HG03039 (cell line): Measurements from ENCODE around the gene FOXA3.
"Not testable (repeated sequence)": the region's sequence is repeated elsewhere in the genome, so short reads cannot be mapped to it uniquely, and the experiment has no call there.

Experiments used
- ATAC-seq: cut with Tn5 transposase; IDR thresholded peaks from one replicate; pipeline ENCODE4 v1.9.1; 2021; ENCODE audit warnings: mild to moderate bottlenecking, moderate library complexity; ENCODE audit not compliant: unreplicated experiment

The FOXA3 gene

GRCh38 chr19:45827459-45828093, 36.5 kb upstream of the FOXA3 start:
- no peak for ATAC-seq

GRCh38 chr19:45828523-45828922, 35.6 kb upstream of the FOXA3 start:
- ATAC-seq, result no peak

DNA sequence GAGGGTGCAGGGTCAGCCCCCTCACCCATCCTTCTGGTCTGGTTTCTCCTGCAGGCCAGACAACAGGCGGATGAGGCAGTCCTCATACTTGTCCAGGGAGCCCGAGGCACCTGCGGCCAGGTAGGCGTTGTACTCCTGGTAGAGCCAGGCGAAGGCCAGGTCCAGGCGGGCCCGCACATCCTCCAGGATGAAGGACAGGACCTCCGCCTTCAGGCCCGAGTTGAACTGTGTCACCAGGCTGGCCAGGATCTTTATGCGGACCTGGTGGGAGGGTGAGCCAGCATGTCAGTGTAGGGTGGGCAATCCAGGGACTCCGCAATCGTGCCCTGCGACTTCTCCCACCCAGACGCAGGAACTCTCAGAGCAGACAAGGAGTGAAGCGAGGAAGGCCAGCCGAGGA, 35.2 kb upstream of the FOXA3 start:
- no peak for ATAC-seq

DNA sequence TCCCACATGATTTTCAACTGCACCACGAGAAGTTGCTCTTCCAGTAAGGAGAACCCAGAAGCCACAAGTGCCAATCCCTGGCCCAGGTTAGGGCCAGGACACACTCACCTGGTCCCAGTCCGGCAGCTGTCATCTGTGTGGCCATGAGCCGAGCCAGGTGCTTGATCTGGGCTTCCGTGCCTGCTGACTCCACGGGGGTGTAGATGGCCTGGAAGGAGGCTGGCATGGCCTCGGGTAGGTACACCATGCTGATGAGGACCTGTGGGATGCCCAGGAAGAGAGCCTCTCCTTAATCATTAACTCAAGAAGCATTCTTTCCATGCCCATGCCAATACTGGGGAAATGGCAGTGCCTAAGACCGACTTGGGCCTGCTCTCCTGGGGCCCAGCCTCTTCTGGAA, 29.2 kb upstream of the FOXA3 start:
- ATAC-seq, result no peak

DNA sequence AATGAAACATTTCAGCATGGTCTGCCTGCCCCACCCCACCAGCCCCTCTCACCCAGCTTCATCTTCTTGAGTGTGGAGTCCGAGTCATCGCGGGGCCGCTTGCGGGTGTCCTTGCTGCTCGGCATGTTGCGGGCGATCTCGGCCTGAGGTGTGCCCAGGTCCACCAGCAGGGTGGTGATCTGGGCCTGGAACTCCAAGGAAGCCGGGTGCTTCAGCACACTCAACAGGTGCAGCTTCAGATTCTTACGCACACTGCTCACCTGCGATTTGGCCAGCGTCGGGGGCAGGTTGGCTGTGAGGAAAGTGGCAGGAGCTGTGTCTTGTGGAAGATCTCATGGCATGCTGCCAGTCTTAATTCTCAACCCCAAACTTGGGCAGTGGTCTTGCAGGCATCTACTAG, 21.9 kb upstream of the FOXA3 start:
- ATAC-seq, result no peak

- ATAC-seq, result no peak
These were observed 16.5 kb upstream of the FOXA3 start for GRCh38 chr19:45847663-45848062.

DNA sequence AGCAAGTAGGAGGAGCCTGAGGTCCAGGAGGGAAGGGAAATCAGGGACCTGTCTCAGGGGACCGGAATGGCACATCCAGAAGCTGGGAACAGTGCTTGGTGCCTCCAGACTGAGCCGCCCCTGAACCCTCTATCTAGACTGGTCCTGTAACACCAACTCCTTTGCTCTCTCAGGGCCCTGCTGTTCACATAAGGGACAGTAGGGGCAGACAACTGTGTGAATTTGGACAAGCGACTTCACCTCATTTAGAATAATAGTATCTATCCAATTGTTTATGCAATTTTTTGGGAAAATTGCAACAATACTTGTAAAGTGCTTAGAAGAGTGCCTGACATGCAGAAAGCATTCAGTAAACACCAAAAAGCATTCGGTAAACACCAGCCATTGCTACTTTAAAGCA, 15.2 kb upstream of the FOXA3 start:
- ATAC-seq, result no peak

DNA sequence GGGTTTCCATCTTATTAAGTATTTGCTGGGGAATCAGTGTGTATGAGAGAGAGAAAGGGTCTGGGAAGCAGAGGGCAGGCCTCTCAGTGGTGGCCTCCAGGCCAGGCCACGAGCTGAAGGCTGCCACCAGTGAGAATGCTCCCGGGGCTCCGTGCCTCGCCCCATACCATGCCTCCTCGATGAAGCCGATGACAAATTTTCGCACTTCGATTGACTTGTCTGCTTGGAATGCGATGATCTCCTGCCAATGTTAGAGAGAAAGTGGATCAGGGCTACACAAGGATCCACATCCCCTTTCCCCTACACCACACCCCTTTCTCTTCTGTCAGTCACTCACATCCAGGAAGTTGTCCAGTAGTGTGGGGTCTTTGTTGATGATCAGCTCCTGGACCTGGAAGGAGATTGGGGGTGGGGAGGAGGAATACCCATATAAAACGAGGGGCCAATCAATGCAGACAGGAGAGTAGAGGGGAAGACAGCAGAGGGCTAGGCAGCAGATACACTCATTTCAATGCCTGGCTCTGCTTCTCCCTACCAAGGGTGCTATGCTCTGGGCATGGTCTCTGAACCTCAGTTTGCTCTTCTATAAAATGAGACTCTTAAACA, 11.9 kb upstream of the FOXA3 start:
- ATAC-seq, result no peak

GRCh38 chr19:45852983-45853382, 11.1 kb upstream of the FOXA3 start:
- no peak for ATAC-seq

- ATAC-seq, result no peak
These were observed 9.9 kb upstream of the FOXA3 start for GRCh38 chr19:45854167-45854778.

- ATAC-seq, result no peak
These were observed 3.5 kb upstream of the FOXA3 start for GRCh38 chr19:45860359-45861259.

DNA sequence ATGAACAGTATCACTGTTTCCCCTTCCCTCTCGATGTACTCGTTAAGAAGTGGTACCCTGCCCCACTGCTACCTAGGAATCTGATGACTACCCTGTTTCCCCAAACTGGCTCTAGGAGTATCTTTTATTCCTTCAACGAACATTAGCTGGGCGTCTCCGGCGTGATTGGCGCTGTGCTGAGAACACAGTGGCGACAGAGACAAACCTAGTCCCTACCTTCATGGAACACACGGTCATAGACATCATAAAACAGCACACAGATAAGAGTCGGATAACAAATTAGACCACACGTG, 1.9 kb upstream of the FOXA3 start:
- no peak for ATAC-seq

DNA sequence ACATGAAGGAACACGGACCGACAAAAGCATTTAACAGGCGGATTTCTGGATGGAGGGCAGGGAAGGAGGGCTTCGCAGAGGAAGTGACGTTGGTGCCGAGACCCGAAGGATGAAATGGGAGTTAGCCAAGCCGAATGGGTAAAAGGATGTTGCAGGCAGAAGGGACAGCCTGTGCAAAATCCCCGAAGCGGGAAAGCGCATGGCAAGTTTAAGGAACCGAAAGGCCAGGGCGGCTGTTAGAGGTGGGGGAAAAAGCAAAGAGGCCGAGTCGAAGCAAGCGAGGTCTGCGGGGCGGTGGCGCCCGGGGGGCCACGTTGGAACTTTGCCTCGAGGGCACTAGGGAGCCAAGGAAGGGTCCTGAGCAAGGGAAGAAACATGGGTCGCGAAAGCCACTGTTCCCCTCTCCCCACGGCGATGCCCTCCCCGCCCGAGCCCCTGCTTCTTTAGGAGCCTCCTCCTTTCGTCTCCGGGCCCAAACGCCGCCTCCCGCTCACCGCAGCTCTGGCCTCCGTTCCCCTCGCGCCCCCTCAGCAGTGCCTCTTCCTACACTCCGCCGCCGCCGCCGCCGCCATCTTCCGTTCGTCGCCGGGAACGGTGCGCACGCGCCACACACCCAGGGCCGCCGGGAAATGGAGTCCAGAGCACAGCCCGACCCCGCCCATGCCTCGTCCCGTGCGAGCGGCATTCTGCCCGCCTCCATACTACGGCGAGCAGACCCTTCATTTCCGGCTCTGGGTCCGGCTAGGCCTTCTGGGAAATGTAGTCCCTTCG, 1.4 kb upstream of the FOXA3 start, which contains the start of gene SYMPK:
TSS of gene SYMPK (minus strand) at position 584 of the 771 bp plus-strand sequence. CDS start 8,652 bp downstream, outside the sequence.
- ATAC-seq, result peak; percentile 78

DNA sequence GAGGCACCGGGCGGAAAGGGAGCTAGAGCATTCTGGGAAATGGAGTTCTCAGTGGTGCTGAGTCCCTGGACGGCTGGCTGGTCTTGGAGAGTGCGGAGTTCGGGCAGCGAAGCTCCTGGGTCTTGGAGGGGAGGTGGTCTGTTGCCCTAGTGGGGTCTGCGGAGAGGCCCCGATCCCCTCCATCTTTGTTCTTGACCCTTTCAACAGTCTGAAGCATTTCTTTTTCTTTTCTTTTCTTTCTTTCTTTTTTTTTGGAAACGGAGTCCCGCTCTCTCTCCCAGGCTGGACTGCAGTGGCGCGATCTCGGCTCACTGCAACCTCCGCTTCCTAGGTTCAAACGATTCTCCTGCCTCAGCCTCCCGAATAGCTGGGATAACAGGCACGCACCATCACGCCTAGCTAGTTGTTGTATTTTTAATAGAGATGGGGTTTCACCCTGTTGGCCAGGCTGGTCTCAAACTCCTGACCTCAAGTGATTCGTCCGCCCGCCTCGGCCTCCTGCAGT, 739 bp upstream of the FOXA3 start:
- no peak for ATAC-seq

GRCh38 chr19:45864629-45865082, 530 bp downstream of the FOXA3 start:
- ATAC-seq, result no peak

- ATAC-seq, result no peak
These were observed 1.3 kb downstream of the FOXA3 start for GRCh38 chr19:45865269-45865948.

GRCh38 chr19:45866400-45867176, 2.5 kb downstream of the FOXA3 start:
- no peak for ATAC-seq

DNA sequence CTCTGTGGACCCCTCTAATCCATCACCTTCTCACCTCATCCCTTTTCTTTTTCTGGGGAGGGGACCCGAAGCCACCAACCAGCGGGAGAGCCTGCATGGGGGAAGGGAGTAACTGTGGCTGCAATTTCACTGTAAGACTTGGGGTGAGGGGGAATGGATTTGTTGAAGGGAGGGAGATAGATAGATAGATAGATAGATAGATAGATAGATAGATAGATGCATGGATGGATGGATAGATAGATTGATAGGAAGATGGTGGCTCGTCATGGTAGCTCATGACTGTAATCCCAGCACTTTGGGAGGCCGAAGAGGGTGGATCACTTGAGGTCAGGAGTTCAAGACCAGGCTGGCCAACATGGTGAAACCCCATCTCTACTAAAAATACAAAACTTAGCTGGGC, 3.1 kb downstream of the FOXA3 start:
- ATAC-seq, result not testable (repeated sequence)

DNA sequence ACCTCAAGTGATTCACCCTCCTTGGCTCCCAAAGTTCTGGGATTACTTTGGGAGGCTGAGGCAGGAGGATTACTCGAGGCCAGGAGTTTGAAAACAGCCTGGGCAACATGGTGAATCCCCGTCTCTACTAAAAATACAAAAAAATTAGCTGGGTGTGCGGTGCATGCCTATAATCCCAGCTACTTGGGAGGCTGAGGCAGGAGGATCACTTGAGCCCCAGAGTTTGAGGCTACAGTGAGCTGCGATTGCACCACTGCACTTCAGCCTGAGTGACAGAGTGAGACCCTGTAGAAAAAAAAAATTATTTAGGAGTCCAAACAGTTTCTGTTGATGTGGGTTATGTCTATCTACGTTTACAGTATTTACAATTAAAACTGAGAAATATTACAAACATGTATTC, 6.7 kb downstream of the FOXA3 start:
- no peak for ATAC-seq
